Upper lobe of left lung (tissue), 4 donors: ENCODE results near the gene ANKRD49.

ENCODE experiments used
- CTCF ChIP-seq, 6 experiments: fragments of 450-650 bp in 4 of 6; fragments of 200-600 bp in 2 of 6; sonication (generic) in 2 of 6; IDR thresholded peaks; one replicate each; pipeline ENCODE4 v1.5.1; 2016 to 2019; ENCODE audit warnings: antibody characterized with exemption in 6 of 6
- EP300 ChIP-seq, 4 donors: sonication (generic); formaldehyde crosslinking; IDR thresholded peaks; one replicate each; pipeline ENCODE4 v1.5.1; 2017; ENCODE audit warnings: antibody characterized with exemption in 4 of 4, control low read depth in 2 of 4
- POLR2A ChIP-seq, 4 donors: fragments of 450-650 bp; IDR thresholded peaks; one replicate each; pipeline ENCODE4 v1.5.1; 2016 to 2017; ENCODE audit warnings: antibody characterized with exemption in 4 of 4, mild to moderate bottlenecking in 2 of 4
- POLR2AphosphoS5 ChIP-seq, 2 donors: sonication (generic); formaldehyde crosslinking; IDR thresholded peaks; one replicate each; pipeline ENCODE4 v1.5.1; 2017; ENCODE audit warnings: antibody characterized with exemption in 2 of 2

GRCh38 chr11:94513091-94513490 lies 19.3 kb downstream of the ANKRD49 start:
- TF ChIP-seq POLR2A (IDR thresholded peaks at IDR 0.05) = no peak
- no peak for TF ChIP-seq CTCF (IDR thresholded peaks at IDR 0.05)
- TF ChIP-seq EP300 (IDR thresholded peaks at IDR 0.05) = no peak
- TF ChIP-seq POLR2AphosphoS5 (IDR thresholded peaks at IDR 0.05) = no peak
